Measurements from ENCODE around the gene EXPH5.

DNA sequence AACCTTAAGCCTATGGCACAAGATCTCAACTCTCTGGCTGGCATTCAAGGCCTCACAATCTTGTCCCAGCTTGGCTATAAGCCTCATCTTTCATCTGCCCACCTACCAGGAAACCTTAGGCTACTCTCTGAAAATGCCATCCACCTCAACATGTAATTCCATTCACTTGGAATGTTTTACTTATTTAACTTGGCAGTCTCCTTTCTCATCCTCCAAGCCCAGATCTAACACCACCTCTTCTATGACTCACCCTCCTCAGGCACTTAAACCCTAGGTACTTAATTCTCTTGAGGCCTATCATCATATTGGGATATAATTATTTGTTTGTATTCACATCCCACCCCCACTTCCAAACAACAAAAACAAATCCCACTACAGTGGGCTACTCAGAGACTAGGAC lies 110.4 kb downstream of the EXPH5 start:
- TF ChIP-seq CTCF (conservative IDR thresholded peaks at IDR 0.05 in 1 of 2, IDR thresholded peaks at IDR 0.05 in 1 of 2; ENCODE audit: extremely low read depth in 1 of 2, insufficient read depth in 1 of 2, low read depth in 1 of 2, low read length in 2 of 2) (no peak), EZH2 (IDR thresholded peaks at IDR 0.05; ENCODE audit: borderline replicate concordance, low read length) (no peak)

All from mammary epithelial cell (primary cell).